RKO (cell line): ENCODE measurements around the gene SYP.
"Not testable (repeated sequence)": the region's sequence is repeated elsewhere in the genome, so short reads cannot be mapped to it uniquely, and the experiment has no call there.

Experiments
- DNase-seq: peaks from one replicate; pipeline ENCODE4 v3.0.0-alpha.2; 2016; ENCODE audit warnings: low spot score

The SYP gene

GRCh38 chrX:49189606-49190005 lies 10.4 kb downstream of the SYP start:
- DNase-seq, result no peak

GRCh38 chrX:49188468-49189076 lies 11.4 kb downstream of the SYP start:
- DNase-seq, result no peak

- DNase-seq, result no peak
These were observed 12.5 kb downstream of the SYP start for GRCh38 chrX:49187526-49187925.

- no peak for DNase-seq
These were observed 13.0 kb downstream of the SYP start for GRCh38 chrX:49187028-49187394.

- DNase-seq, result peak; percentile 81
These were observed 13.6 kb downstream of the SYP start, which contains the start of gene PRICKLE3 for GRCh38 chrX:49186125-49187027. Gene PRICKLE3, minus strand, starts transcription at chrX:49186373. Its CDS starts 76 bp downstream, at chrX:49186297.

GRCh38 chrX:49184294-49185281 lies 15.4 kb downstream of the SYP start:
- DNase-seq, result peak; percentile 91

GRCh38 chrX:49183701-49184281 lies 16.2 kb downstream of the SYP start:
- DNase-seq, result no peak

- DNase-seq, result no peak
These were observed 20.6 kb downstream of the SYP start for GRCh38 chrX:49179358-49179757.

GRCh38 chrX:49178537-49178936 lies 21.5 kb downstream of the SYP start:
- no peak for DNase-seq

GRCh38 chrX:49177873-49178480 lies 22.0 kb downstream of the SYP start:
- no peak for DNase-seq

GRCh38 chrX:49177338-49177833 lies 22.6 kb downstream of the SYP start:
- DNase-seq, result no peak

GRCh38 chrX:49176421-49177326 lies 23.3 kb downstream of the SYP start:
- no peak for DNase-seq

- DNase-seq, result no peak
These were observed 24.3 kb downstream of the SYP start for GRCh38 chrX:49175435-49176274.

GRCh38 chrX:49174723-49175122 lies 25.3 kb downstream of the SYP start:
- no peak for DNase-seq

GRCh38 chrX:49173544-49173943 lies 26.4 kb downstream of the SYP start:
- not testable (repeated sequence) for DNase-seq

GRCh38 chrX:49172280-49172780 lies 27.7 kb downstream of the SYP start:
- DNase-seq, result peak; percentile 91

GRCh38 chrX:49171752-49172279 lies 28.2 kb downstream of the SYP start, which contains the start of gene PLP2:
Gene PLP2, plus strand, starts transcription at chrX:49171898. Its CDS starts 103 bp downstream, at chrX:49172001.
- peak; percentile 77 for DNase-seq

GRCh38 chrX:49167740-49168108 lies 32.3 kb downstream of the SYP start:
- DNase-seq, result no peak
